ENCODE data around the gene FAM229B.
"Not testable (repeated sequence)": the region's sequence is repeated elsewhere in the genome, so short reads cannot be mapped to it uniquely, and the experiment has no call there.

Gene FAM229B

GRCh38 chr6:112087136-112087911 lies at the start of gene FAM229B, which contains the start of gene TUBE1:
TSS of gene FAM229B (plus strand) at chr6:112087591. CDS start at chr6:112099284, 11,693 bp downstream.
TSS of gene TUBE1 (minus strand) at chr6:112087482. CDS start at chr6:112087434, 48 bp downstream.
- DNase-seq (ENCODE audit: extremely low read depth in 1 of 2, low read depth in 1 of 2), result peak; percentile 76 to 78

- no peak for DNase-seq (ENCODE audit: extremely low read depth in 1 of 2, low read depth in 1 of 2)
Measured at GRCh38 chr6:112037783-112038216, 49.6 kb upstream of the FAM229B start.

- DNase-seq (ENCODE audit: extremely low read depth in 1 of 2, low read depth in 1 of 2), result no peak
Measured at GRCh38 chr6:112038268-112038667, 49.1 kb upstream of the FAM229B start.

- DNase-seq (ENCODE audit: extremely low read depth in 1 of 2, low read depth in 1 of 2), result no peak
Measured at GRCh38 chr6:112038756-112039430, 48.5 kb upstream of the FAM229B start.

GRCh38 chr6:112039431-112039770 lies 48.0 kb upstream of the FAM229B start:
- no peak for DNase-seq (ENCODE audit: extremely low read depth in 1 of 2, low read depth in 1 of 2)

GRCh38 chr6:112040956-112041355 lies 46.4 kb upstream of the FAM229B start:
- no peak for DNase-seq (ENCODE audit: extremely low read depth in 1 of 2, low read depth in 1 of 2)

- no peak for DNase-seq (ENCODE audit: extremely low read depth in 1 of 2, low read depth in 1 of 2)
Measured at GRCh38 chr6:112041535-112041934, 45.9 kb upstream of the FAM229B start.

- peak; percentile 87 for DNase-seq (ENCODE audit: extremely low read depth in 1 of 2, low read depth in 1 of 2)
Measured at GRCh38 chr6:112043032-112044007, 44.1 kb upstream of the FAM229B start.

GRCh38 chr6:112044196-112044595 lies 43.2 kb upstream of the FAM229B start:
- DNase-seq (ENCODE audit: extremely low read depth in 1 of 2, low read depth in 1 of 2), result no peak

GRCh38 chr6:112044856-112045255 lies 42.5 kb upstream of the FAM229B start:
- DNase-seq (ENCODE audit: extremely low read depth in 1 of 2, low read depth in 1 of 2), result no peak

- not testable (repeated sequence) for DNase-seq (ENCODE audit: extremely low read depth in 1 of 2, low read depth in 1 of 2)
Measured at GRCh38 chr6:112047523-112047922, 39.9 kb upstream of the FAM229B start.

GRCh38 chr6:112049026-112049799 lies 38.2 kb upstream of the FAM229B start:
- DNase-seq (ENCODE audit: extremely low read depth in 1 of 2, low read depth in 1 of 2), result no peak

- DNase-seq (ENCODE audit: extremely low read depth in 1 of 2, low read depth in 1 of 2), result no peak
Measured at GRCh38 chr6:112049996-112050395, 37.4 kb upstream of the FAM229B start.

GRCh38 chr6:112050429-112050828 lies 37.0 kb upstream of the FAM229B start:
- no peak for DNase-seq (ENCODE audit: extremely low read depth in 1 of 2, low read depth in 1 of 2)

GRCh38 chr6:112051251-112051740 lies 36.1 kb upstream of the FAM229B start:
- not testable (repeated sequence) for DNase-seq (ENCODE audit: extremely low read depth in 1 of 2, low read depth in 1 of 2)

- DNase-seq (ENCODE audit: extremely low read depth in 1 of 2, low read depth in 1 of 2), result no peak
Measured at GRCh38 chr6:112054001-112054400, 33.4 kb upstream of the FAM229B start, which contains the start of gene CCN6. TSS of gene CCN6 (plus strand) at chr6:112054104. CDS start at chr6:112054358, 254 bp downstream.

- no peak for DNase-seq (ENCODE audit: extremely low read depth in 1 of 2, low read depth in 1 of 2)
Measured at GRCh38 chr6:112054555-112055190, 32.7 kb upstream of the FAM229B start.

GRCh38 chr6:112058243-112059032 lies 29.0 kb upstream of the FAM229B start:
- DNase-seq (ENCODE audit: extremely low read depth in 1 of 2, low read depth in 1 of 2), result no peak

GRCh38 chr6:112061605-112062004 lies 25.8 kb upstream of the FAM229B start:
- no peak for DNase-seq (ENCODE audit: extremely low read depth in 1 of 2, low read depth in 1 of 2)

Data from activated CD8-positive, alpha-beta memory T cell treated with anti-CD3 and anti-CD28 coated beads for 1 hour (primary cell).